ENCODE data around the gene STN1. TPM values are rescaled to one million over a fixed set of nuclear protein-coding genes. Genes with fewer than 3 reads are reported as not detected.
A peak's percentile ranks its signal among the peaks of the same experiment; 100 is the strongest.

The STN1 gene
- total RNA-seq, 1 experiment from 2014 or later, result 74.7 TPM

GRCh38 chr10:103917302-103918052, 507 bp downstream of the STN1 start:
- H3K9me2 ChIP-seq (ENCODE audit: insufficient read depth), result no peaks in the 10 kb centered on the region
- peak overlapping the region; percentile 92 for H3K4me2 ChIP-seq (ENCODE audit: low read length)
- ChIA-PET RAD21 (ENCODE audit: low non-redundant PET in 1 of 2, low total read pairs in 2 of 2, uncharacterized antibody in 2 of 2, unreplicated experiment in 2 of 2) (no interaction called here), CTCF (interaction anchor here (1.1 kb wide), 1 partner anchor 30 kb away, joined by 3 read pairs; no protein-coding TSS in a partner anchor), POLR2A (interaction anchor here (0.9 to 3.3 kb wide), 3 partner anchors 9 to 52 kb away, joined by 4 to 17 read pairs (median 4); no protein-coding TSS in a partner anchor)
- H3K27ac ChIP-seq (ENCODE audit: low read depth, low read length), result peak overlapping the region; percentile 97
- peak overlapping the region; percentile 76 for H3K9ac ChIP-seq (ENCODE audit: low read length)
- ATAC-seq (peak; percentile 55), DNase-seq (ENCODE audit: low read depth, low spot score) (no peak)
- peak overlapping the region; percentile 64 to 84 for H3K4me3 ChIP-seq (replicated peaks in 1 of 2; ENCODE audit: low read depth in 1 of 2, low read length in 2 of 2)
- intact Hi-C loops (cut with micrococcal nuclease), result no loop called here
- peaks cover 3 to 14% of the 10 kb centered on the region in 2 experiments; a peak in 1 of 4 replicates for H3K9me3 ChIP-seq (ENCODE audit: control insufficient read depth in 1 of 2, insufficient read depth in 1 of 2, low read depth in 1 of 2, low read length in 2 of 2)
- peaks cover 24 to 44% of the 10 kb centered on the region in 2 experiments for H3K4me1 ChIP-seq (ENCODE audit: control insufficient read depth in 1 of 2, insufficient read depth in 2 of 2, low read length in 2 of 2)
- H3K79me2 ChIP-seq (ENCODE audit: insufficient read depth, low read length), result peaks cover 28% of the 10 kb centered on the region
- BruUV-seq (replicated peaks), result TSS peak; percentile 66
- no peaks in the 10 kb centered on the region for H4K20me1 ChIP-seq (ENCODE audit: insufficient read depth)
- H3K36me3 ChIP-seq (ENCODE audit: control insufficient read depth in 1 of 2, insufficient read depth in 2 of 2, low read length in 2 of 2), result peaks cover 0 to 21% of the 10 kb centered on the region in 2 experiments; a peak in 2 of 4 replicates
- H3K27me3 ChIP-seq (ENCODE audit: insufficient read depth, low read length), result no peaks in the 10 kb centered on the region
- TF ChIP-seq ELF1 (IDR thresholded peaks at IDR 0.05; ENCODE audit: borderline replicate concordance, low read depth), result no peak
- TF ChIP-seq CTCF (IDR thresholded peaks at IDR 0.05 in 2 of 3, conservative IDR thresholded peaks at IDR 0.05 in 1 of 3; ENCODE audit: borderline replicate concordance in 1 of 3, insufficient read depth in 1 of 3, low read depth in 2 of 3, low read length in 2 of 3), result no peak
- TF ChIP-seq EZH2 (IDR thresholded peaks at IDR 0.05), result no peak
- TF ChIP-seq ZNF274 (IDR thresholded peaks at IDR 0.05; ENCODE audit: low read depth, low read length), result no peak
- no peak for TF ChIP-seq SIN3A (IDR thresholded peaks at IDR 0.05; ENCODE audit: low read depth)
- TF ChIP-seq YY1 (IDR thresholded peaks at IDR 0.05; ENCODE audit: extremely low read depth, insufficient replicate concordance, low read depth, low read length), result no peak
- TF ChIP-seq SRF (IDR thresholded peaks at IDR 0.05; ENCODE audit: low read depth), result no peak
- no peak for TF ChIP-seq RAD21 (IDR thresholded peaks at IDR 0.05; ENCODE audit: low read depth)
- TF ChIP-seq MAX (IDR thresholded peaks at IDR 0.05), result no peak
- TF ChIP-seq CEBPB (IDR thresholded peaks at IDR 0.05; ENCODE audit: low read depth), result no peak
- no peak for TF ChIP-seq EGR1 (IDR thresholded peaks at IDR 0.05; ENCODE audit: low read depth)
- TF ChIP-seq EZH2phosphoT487 (IDR thresholded peaks at IDR 0.05; ENCODE audit: borderline replicate concordance), result no peak
- no peak for TF ChIP-seq ATF3 (IDR thresholded peaks at IDR 0.05)
- TF ChIP-seq FOSL1 (IDR thresholded peaks at IDR 0.05; ENCODE audit: low read depth), result no peak
- no peak for TF ChIP-seq ZBTB33 (IDR thresholded peaks at IDR 0.05; ENCODE audit: extremely low read depth, insufficient replicate concordance, low read length)
- no peak for TF ChIP-seq TCF7L2 (IDR thresholded peaks at IDR 0.05; ENCODE audit: borderline replicate concordance, extremely low read depth, insufficient read depth, insufficient read length)
- no peak; the same call in 1 of the 2 replicates for TF ChIP-seq ZFX (IDR thresholded peaks at IDR 0.05)
- no peak for TF ChIP-seq POLR2A (IDR thresholded peaks at IDR 0.05; ENCODE audit: borderline replicate concordance, extremely low read depth, insufficient read depth, insufficient read length)
- H2AFZ ChIP-seq (ENCODE audit: low read depth, low read length, poor library complexity, severe bottlenecking), result no peak overlapping the region
